Panc1 (cell line): ENCODE measurements around the gene CUTC. TPM values are rescaled to one million over a fixed set of nuclear protein-coding genes. Genes with fewer than 3 reads are reported as not detected.

Experiments
- ATAC-seq: fragments of 200-7000 bp; cut with Tn5 transposase; 2 replicates; pipeline ENCODE4 v1.9.1; 2020; ENCODE audit warnings: mild to moderate bottlenecking, moderate library complexity
- BruUV-seq: library from RNA; stranded (reverse); fragments of 400-500 nt; replicated peaks from 2 replicates; lab custom pipeline; 2021; lab: Mats Ljungman, UMichigan
- CTCF ChIA-PET: fragments of 300-600 bp; sonication (Branson Sonifier 250); formaldehyde crosslinking; loops from one replicate; lab custom pipeline; 2022; ENCODE audit warnings: antibody characterized with exemption; lab: Charles Lee
- POLR2A ChIA-PET: fragments of 300-600 bp; sonication (Branson Sonifier 250); formaldehyde crosslinking; loops from one replicate; lab custom pipeline; 2022; ENCODE audit warnings: antibody characterized with exemption; lab: Charles Lee
- DNase-seq: peaks from one replicate; pipeline ENCODE4 v3.0.0-alpha.2; 2010; ENCODE audit warnings: low read depth, low spot score
- H3K27ac ChIP-seq: 2 replicates; pipeline ENCODE4 v1.5.1; 2011; ENCODE audit warnings: mild to moderate bottlenecking, low read length, inconsistent platforms
- H3K27me3 ChIP-seq: fragments of 200-500 bp; sonication (Bioruptor generic); 2 replicates; pipeline ENCODE4 v1.6.0; 2014; ENCODE audit warnings: low read length, inconsistent platforms; ENCODE audit not compliant: control insufficient read depth, insufficient read depth
- H3K36me3 ChIP-seq: fragments of 200-500 bp; sonication (Bioruptor generic); 2 replicates; pipeline ENCODE4 v1.5.1; 2014; ENCODE audit warnings: inconsistent platforms, mild to moderate bottlenecking, low read length, moderate library complexity; ENCODE audit not compliant: control insufficient read depth, insufficient read depth
- H3K4me1 ChIP-seq: 2 replicates; pipeline ENCODE4 v1.5.1; 2011; ENCODE audit warnings: inconsistent platforms, mild to moderate bottlenecking, low read length, moderate library complexity; ENCODE audit not compliant: control insufficient read depth, insufficient read depth
- H3K4me3 ChIP-seq, 2 experiments: 2 replicates each; pipeline ENCODE4 v1.5.1; 2011 to 2012; ENCODE audit warnings: low read depth in 2 of 2, low read length in 2 of 2, mild to moderate bottlenecking in 2 of 2, inconsistent platforms in 1 of 2, moderate library complexity in 1 of 2
- H3K9me3 ChIP-seq: fragments of 200-500 bp; sonication (Bioruptor generic); 2 replicates; pipeline ENCODE4 v1.5.1; 2014; ENCODE audit warnings: low read depth, mild to moderate bottlenecking, inconsistent platforms, low read length, moderate library complexity; ENCODE audit not compliant: control insufficient read depth, insufficient read depth
- POLR2AphosphoS5 ChIP-seq: IDR thresholded peaks from 2 replicates; pipeline ENCODE4 v1.6.1; 2012; ENCODE audit warnings: mild to moderate bottlenecking, low read depth, low read length, moderate library complexity
- SIN3A ChIP-seq: IDR thresholded peaks from 2 replicates; pipeline ENCODE4 v1.6.1; 2012; ENCODE audit warnings: low read depth, mild to moderate bottlenecking, low read length, moderate library complexity, borderline replicate concordance; ENCODE audit not compliant: insufficient read depth
- TCF7L2 ChIP-seq: IDR thresholded peaks from 2 replicates; pipeline ENCODE4 v1.6.1; 2011; ENCODE audit warnings: mild to moderate bottlenecking, low read depth, low read length, inconsistent platforms
- in situ Hi-C: cut with HindIII; loops from 2 replicates; pipeline ENCODE4 v1.10.0; 2016; ENCODE audit warnings: low sequenced_read_pairs, low pct_unique_long_range_greater_than_20kb
- intact Hi-C: fragments of 100-400 bp; cut with micrococcal nuclease; formaldehyde crosslinking; loops from one replicate; pipeline ENCODE4 v1.10.0; 2022; ENCODE audit not compliant: unreplicated experiment
- total RNA-seq: library from RNA; stranded (reverse); gene quantifications from one replicate; pipeline ENCODE4 v1.2.1, GENCODE V29; 2021; ENCODE audit not compliant: unreplicated experiment
- TF ChIP-seq, protein P1 (sequence below): fragments of 450-650 bp; IDR thresholded peaks from 2 replicates; pipeline ENCODE4 v1.5.1; 2017; ENCODE audit warnings: mild to moderate bottlenecking
- TF ChIP-seq, protein P2 (sequence below), 2 experiments: IDR thresholded peaks; 2 replicates each; pipeline ENCODE4 v1.6.1; 2011 to 2012; ENCODE audit warnings: low read depth in 2 of 2, control low read depth in 1 of 2, low read length in 1 of 2, mild to moderate bottlenecking in 1 of 2, moderate library complexity in 1 of 2; ENCODE audit not compliant: insufficient read depth in 1 of 2

CUTC gene
- total RNA-seq, 1 experiment from 2014 or later: 37.0 TPM

DNA sequence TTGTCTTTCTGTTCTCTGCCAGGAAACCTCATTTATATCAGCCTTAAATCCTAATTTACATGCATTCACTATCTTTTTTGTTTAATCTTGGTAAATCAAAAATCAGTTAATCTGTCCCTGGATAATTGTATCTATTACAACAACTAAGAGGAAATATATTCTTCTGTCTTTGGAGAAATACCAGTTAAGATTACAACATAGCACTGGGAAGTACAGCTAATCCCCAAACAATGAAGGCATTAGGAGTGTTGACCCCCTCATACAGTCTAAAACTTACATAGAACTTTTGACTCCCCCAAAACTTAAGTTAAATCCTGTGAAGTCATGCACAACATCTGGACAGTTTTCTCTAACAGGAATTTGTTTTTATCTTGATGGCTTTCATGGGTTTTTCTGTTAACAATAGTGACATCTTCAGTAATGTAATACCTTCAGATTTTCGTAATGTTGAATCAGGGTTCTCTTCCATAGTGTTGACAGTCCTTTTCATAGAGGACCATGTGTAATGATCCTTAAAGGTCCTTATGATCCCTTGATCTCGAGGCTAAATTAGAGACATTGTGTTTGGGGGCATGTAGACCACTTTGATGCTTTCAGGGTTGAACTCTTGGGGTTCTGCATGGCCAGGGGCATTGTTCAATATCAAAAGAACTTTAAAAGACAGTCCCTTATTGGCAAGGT lies 26.3 kb downstream of the CUTC start:
- no peaks in the 10 kb centered on the region for H3K9me3 ChIP-seq
- ATAC-seq (no peak), DNase-seq (no peak)
- no peaks in the 10 kb centered on the region for H3K27me3 ChIP-seq
- peaks cover 5% of the 10 kb centered on the region; the same call in 1 of the 2 replicates for H3K4me1 ChIP-seq
- POLR2A ChIA-PET: no interaction called here
- no peak overlapping the region for H3K27ac ChIP-seq
- H3K4me3 ChIP-seq: no peak overlapping the region
- in situ Hi-C loops: no loop called here
- CTCF ChIA-PET: no interaction called here
- intact Hi-C loops: no loop called here
- BruUV-seq: no TSS peak
- peaks cover 20% of the 10 kb centered on the region for H3K36me3 ChIP-seq
- TF ChIP-seq, protein P1, sequence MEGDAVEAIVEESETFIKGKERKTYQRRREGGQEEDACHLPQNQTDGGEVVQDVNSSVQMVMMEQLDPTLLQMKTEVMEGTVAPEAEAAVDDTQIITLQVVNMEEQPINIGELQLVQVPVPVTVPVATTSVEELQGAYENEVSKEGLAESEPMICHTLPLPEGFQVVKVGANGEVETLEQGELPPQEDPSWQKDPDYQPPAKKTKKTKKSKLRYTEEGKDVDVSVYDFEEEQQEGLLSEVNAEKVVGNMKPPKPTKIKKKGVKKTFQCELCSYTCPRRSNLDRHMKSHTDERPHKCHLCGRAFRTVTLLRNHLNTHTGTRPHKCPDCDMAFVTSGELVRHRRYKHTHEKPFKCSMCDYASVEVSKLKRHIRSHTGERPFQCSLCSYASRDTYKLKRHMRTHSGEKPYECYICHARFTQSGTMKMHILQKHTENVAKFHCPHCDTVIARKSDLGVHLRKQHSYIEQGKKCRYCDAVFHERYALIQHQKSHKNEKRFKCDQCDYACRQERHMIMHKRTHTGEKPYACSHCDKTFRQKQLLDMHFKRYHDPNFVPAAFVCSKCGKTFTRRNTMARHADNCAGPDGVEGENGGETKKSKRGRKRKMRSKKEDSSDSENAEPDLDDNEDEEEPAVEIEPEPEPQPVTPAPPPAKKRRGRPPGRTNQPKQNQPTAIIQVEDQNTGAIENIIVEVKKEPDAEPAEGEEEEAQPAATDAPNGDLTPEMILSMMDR: no peak
- TF ChIP-seq TCF7L2 (no peak), SIN3A (no peak), POLR2AphosphoS5 (no peak)
- TF ChIP-seq, protein P2, sequence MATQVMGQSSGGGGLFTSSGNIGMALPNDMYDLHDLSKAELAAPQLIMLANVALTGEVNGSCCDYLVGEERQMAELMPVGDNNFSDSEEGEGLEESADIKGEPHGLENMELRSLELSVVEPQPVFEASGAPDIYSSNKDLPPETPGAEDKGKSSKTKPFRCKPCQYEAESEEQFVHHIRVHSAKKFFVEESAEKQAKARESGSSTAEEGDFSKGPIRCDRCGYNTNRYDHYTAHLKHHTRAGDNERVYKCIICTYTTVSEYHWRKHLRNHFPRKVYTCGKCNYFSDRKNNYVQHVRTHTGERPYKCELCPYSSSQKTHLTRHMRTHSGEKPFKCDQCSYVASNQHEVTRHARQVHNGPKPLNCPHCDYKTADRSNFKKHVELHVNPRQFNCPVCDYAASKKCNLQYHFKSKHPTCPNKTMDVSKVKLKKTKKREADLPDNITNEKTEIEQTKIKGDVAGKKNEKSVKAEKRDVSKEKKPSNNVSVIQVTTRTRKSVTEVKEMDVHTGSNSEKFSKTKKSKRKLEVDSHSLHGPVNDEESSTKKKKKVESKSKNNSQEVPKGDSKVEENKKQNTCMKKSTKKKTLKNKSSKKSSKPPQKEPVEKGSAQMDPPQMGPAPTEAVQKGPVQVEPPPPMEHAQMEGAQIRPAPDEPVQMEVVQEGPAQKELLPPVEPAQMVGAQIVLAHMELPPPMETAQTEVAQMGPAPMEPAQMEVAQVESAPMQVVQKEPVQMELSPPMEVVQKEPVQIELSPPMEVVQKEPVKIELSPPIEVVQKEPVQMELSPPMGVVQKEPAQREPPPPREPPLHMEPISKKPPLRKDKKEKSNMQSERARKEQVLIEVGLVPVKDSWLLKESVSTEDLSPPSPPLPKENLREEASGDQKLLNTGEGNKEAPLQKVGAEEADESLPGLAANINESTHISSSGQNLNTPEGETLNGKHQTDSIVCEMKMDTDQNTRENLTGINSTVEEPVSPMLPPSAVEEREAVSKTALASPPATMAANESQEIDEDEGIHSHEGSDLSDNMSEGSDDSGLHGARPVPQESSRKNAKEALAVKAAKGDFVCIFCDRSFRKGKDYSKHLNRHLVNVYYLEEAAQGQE (IDR thresholded peaks at IDR 0.05; ENCODE audit: insufficient read depth in 1 of 2, low read depth in 2 of 2, low read length in 1 of 2): no peak

DNA sequence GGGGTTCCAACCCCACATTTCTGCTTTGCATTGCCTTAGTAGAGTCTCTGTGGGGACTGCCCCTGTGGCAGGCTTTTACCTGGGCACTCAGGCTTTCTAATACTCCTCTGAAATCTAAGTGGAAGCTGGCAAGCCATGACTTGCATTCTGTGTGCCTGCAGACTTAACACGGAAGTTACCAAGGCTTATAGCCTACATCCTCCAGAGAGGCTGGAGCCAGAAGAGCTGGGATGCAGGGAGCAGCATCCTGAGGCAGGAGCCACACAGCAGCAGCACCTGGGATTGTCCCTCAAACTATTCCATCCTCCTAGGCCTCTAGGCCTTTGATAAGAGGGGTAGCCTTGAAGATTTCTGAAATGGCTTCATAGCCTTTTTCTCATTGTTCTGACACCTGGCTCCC lies 28.3 kb downstream of the CUTC start:
- peaks cover 7% of the 10 kb centered on the region for H3K36me3 ChIP-seq
- TF ChIP-seq TCF7L2 (no peak), POLR2AphosphoS5 (no peak), SIN3A (no peak)
- TF ChIP-seq, protein P1: no peak
- TF ChIP-seq, protein P2 (IDR thresholded peaks at IDR 0.05; ENCODE audit: insufficient read depth in 1 of 2, low read depth in 2 of 2, low read length in 1 of 2): no peak
- POLR2A ChIA-PET: no interaction called here
- H3K4me3 ChIP-seq: no peak overlapping the region
- no peaks in the 10 kb centered on the region for H3K27me3 ChIP-seq
- peaks cover 5% of the 10 kb centered on the region; the same call in 1 of the 2 replicates for H3K4me1 ChIP-seq
- BruUV-seq: no TSS peak
- DNase-seq: no peak
- intact Hi-C loops: no loop called here
- H3K27ac ChIP-seq: peak overlapping the region; percentile 2; the same call in 1 of the 2 replicates
- ATAC-seq: peak; percentile 56
- CTCF ChIA-PET: no interaction called here
- in situ Hi-C loops: no loop called here
- no peaks in the 10 kb centered on the region for H3K9me3 ChIP-seq
